HEK293 (cell line): ENCODE data around the gene PTGES3L.

ENCODE experiments used
- CTCF ChIP-seq: fragments of 450-650 bp; formaldehyde crosslinking; IDR thresholded peaks from 2 replicates; pipeline ENCODE4 v1.5.1; 2016; ENCODE audit warnings: missing biosample characterization, missing genetic modification characterization
- ELK4 ChIP-seq: IDR thresholded peaks from 2 replicates; pipeline ENCODE4 v1.6.1; 2011; ENCODE audit warnings: mild to moderate bottlenecking, low read depth, low read length, borderline replicate concordance
- GLIS1 ChIP-seq: fragments of 450-650 bp; formaldehyde crosslinking; IDR thresholded peaks from 2 replicates; pipeline ENCODE4 v1.5.1; 2016; ENCODE audit warnings: missing biosample characterization, missing genetic modification characterization
- PRDM1 ChIP-seq: fragments of 450-650 bp; formaldehyde crosslinking; IDR thresholded peaks from 2 replicates; pipeline ENCODE4; 2016; ENCODE audit warnings: missing biosample characterization, missing genetic modification characterization
- ZIC2 ChIP-seq: fragments of 450-650 bp; formaldehyde crosslinking; IDR thresholded peaks from 2 replicates; pipeline ENCODE4 v1.5.1; 2016; ENCODE audit warnings: missing biosample characterization, missing genetic modification characterization
- ZNF18 ChIP-seq: fragments of 450-650 bp; formaldehyde crosslinking; IDR thresholded peaks from 2 replicates; pipeline ENCODE4 v1.5.1; 2016; ENCODE audit warnings: missing biosample characterization, missing genetic modification characterization
- ZNF202 ChIP-seq: fragments of 450-650 bp; formaldehyde crosslinking; IDR thresholded peaks from 2 replicates; pipeline ENCODE4 v1.5.1; 2016; ENCODE audit warnings: missing biosample characterization, missing genetic modification characterization, borderline replicate concordance
- ZNF24 ChIP-seq: fragments of 450-650 bp; formaldehyde crosslinking; IDR thresholded peaks from 2 replicates; pipeline ENCODE4 v1.5.1; 2016; ENCODE audit warnings: missing biosample characterization, missing genetic modification characterization
- ZNF280C ChIP-seq: fragments of 450-650 bp; formaldehyde crosslinking; IDR thresholded peaks from 2 replicates; pipeline ENCODE4 v1.5.1; 2016; ENCODE audit warnings: missing biosample characterization, missing genetic modification characterization
- ZNF341 ChIP-seq: fragments of 450-650 bp; formaldehyde crosslinking; IDR thresholded peaks from 2 replicates; pipeline ENCODE4; 2016; ENCODE audit warnings: low read depth, missing biosample characterization, missing genetic modification characterization
- ZNF423 ChIP-seq: fragments of 450-650 bp; formaldehyde crosslinking; IDR thresholded peaks from 2 replicates; pipeline ENCODE4 v1.5.1; 2016; ENCODE audit warnings: missing biosample characterization, missing genetic modification characterization
- ZNF518A ChIP-seq: fragments of 450-650 bp; formaldehyde crosslinking; conservative IDR thresholded peaks from 2 replicates; pipeline ENCODE4 v1.5.1; 2016; ENCODE audit warnings: low read depth, missing biosample characterization, missing genetic modification characterization
- ZNF639 ChIP-seq: fragments of 450-650 bp; formaldehyde crosslinking; IDR thresholded peaks from 2 replicates; pipeline ENCODE4 v1.5.1; 2016; ENCODE audit warnings: missing biosample characterization, missing genetic modification characterization
- ZNF658 ChIP-seq: fragments of 450-650 bp; formaldehyde crosslinking; IDR thresholded peaks from 2 replicates; pipeline ENCODE4; 2016; ENCODE audit warnings: missing biosample characterization, missing genetic modification characterization
- ZSCAN30 ChIP-seq: fragments of 450-650 bp; IDR thresholded peaks from 2 replicates; pipeline ENCODE4 v1.5.1; 2018; ENCODE audit warnings: missing biosample characterization, mild to moderate bottlenecking, missing genetic modification characterization, moderate library complexity
- TF ChIP-seq, protein P1 (sequence below): fragments of 450-650 bp; formaldehyde crosslinking; IDR thresholded peaks from 2 replicates; pipeline ENCODE4 v1.5.1; 2016; ENCODE audit warnings: missing biosample characterization, missing genetic modification characterization
- TF ChIP-seq, protein P2 (sequence below): fragments of 450-650 bp; IDR thresholded peaks from 2 replicates; pipeline ENCODE4 v1.5.1; 2018; ENCODE audit warnings: missing biosample characterization, missing genetic modification characterization

The PTGES3L gene

DNA sequence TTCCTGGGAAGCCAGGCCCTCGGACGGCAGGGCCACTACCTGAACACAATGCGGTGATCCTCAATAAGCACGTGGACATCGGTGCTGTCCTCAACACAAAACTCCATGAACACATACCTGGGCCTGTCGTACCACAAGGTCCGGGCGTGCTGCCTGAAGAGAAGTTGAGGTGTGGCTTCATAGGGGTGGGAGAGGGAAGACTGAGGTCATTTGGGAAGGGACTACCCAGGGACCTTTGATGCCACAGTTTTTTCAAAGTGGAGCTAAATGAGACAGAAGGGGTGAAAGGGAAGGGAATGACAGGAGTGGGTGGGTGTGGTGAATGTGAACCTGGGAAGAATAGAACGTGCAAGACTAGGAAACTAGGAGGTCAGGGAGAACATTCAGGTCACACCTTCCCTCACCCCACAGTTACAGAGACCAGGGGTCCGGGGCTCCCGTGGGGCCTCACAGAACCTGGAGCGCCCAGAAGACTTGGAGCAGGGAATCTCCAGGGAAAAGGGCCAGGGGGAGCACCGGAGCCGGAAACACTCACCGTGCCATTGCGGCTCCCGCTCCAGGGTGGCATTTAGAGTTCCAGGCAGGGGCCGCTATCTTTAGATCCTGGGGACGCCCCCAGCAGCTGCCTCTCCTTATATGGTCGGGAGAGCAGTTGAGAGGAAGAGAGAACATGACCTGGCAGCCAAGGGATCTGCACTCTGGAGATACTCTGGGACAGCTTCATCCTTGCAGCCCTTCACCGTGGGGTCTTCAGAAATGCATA is at the start of gene PTGES3L (continued):
- peak; percentile 63; the same call in 1 of the 2 replicates for TF ChIP-seq ELK4
- TF ChIP-seq, protein P1, sequence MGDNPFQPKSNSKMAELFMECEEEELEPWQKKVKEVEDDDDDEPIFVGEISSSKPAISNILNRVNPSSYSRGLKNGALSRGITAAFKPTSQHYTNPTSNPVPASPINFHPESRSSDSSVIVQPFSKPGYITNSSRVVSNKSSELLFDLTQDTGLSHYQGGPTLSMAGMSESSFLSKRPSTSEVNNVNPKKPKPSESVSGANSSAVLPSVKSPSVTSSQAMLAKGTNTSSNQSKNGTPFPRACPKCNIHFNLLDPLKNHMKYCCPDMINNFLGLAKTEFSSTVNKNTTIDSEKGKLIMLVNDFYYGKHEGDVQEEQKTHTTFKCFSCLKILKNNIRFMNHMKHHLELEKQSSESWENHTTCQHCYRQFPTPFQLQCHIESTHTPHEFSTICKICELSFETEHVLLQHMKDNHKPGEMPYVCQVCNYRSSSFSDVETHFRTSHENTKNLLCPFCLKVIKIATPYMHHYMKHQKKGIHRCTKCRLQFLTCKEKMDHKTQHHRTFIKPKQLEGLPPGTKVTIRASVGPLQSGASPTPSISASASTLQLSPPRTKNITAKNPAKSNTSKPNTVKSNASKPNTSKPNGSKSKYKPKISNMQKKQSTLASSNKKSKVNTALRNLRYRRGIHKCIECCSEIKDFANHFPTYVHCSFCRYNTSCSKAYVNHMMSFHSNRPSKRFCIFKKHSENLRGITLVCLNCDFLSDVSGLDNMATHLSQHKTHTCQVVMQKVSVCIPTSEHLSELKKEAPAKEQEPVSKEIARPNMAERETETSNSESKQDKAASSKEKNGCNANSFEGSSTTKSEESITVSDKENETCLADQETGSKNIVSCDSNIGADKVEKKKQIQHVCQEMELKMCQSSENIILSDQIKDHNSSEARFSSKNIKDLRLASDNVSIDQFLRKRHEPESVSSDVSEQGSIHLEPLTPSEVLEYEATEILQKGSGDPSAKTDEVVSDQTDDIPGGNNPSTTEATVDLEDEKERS (tag by site-specific recombination) = no peak
- no peak for TF ChIP-seq ZNF24 (tag by site-specific recombination)
- peak; percentile 72 for TF ChIP-seq PRDM1 (tag by site-specific recombination)
- TF ChIP-seq ZIC2 = peak; percentile 80
- TF ChIP-seq ZNF423 (tag by site-specific recombination) = 0 out of 2 replicates have a peak, but pooled peaks have one; percentile 46
- no peak for TF ChIP-seq ZNF202
- TF ChIP-seq ZNF341 (tag by site-specific recombination) = peak; percentile 21
- TF ChIP-seq ZNF18 (tag by site-specific recombination) = no peak
- TF ChIP-seq ZNF518A = 0 out of 2 replicates have a peak, but pooled peaks have one; percentile 12
- TF ChIP-seq GLIS1 (tag by site-specific recombination) = peak; percentile 78
- TF ChIP-seq ZNF280C = no peak
- TF ChIP-seq ZNF639 (tag by site-specific recombination) = no peak
- TF ChIP-seq, protein P2, sequence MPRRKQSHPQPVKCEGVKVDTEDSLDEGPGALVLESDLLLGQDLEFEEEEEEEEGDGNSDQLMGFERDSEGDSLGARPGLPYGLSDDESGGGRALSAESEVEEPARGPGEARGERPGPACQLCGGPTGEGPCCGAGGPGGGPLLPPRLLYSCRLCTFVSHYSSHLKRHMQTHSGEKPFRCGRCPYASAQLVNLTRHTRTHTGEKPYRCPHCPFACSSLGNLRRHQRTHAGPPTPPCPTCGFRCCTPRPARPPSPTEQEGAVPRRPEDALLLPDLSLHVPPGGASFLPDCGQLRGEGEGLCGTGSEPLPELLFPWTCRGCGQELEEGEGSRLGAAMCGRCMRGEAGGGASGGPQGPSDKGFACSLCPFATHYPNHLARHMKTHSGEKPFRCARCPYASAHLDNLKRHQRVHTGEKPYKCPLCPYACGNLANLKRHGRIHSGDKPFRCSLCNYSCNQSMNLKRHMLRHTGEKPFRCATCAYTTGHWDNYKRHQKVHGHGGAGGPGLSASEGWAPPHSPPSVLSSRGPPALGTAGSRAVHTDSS (tag by site-specific recombination) = no peak
- no peak for TF ChIP-seq ZNF658 (tag by site-specific recombination)
- no peak for TF ChIP-seq ZSCAN30 (tag by site-specific recombination)
- TF ChIP-seq CTCF = peak; percentile 49; the same call in 1 of the 2 replicates
